GM21447 (cell line): ENCODE measurements around the gene ARL8B.
A peak's percentile ranks its signal among the peaks of the same experiment; 100 is the strongest.

ENCODE experiments used
- ATAC-seq: cut with Tn5 transposase; IDR thresholded peaks from one replicate; pipeline ENCODE4 v1.9.1; 2021; ENCODE audit not compliant: unreplicated experiment

Gene ARL8B

GRCh38 chr3:5205165-5205941 lies 83.3 kb downstream of the ARL8B start:
- ATAC-seq = peak; percentile 97

GRCh38 chr3:5210926-5211325 lies 88.8 kb downstream of the ARL8B start:
- ATAC-seq = no peak

- no peak for ATAC-seq
These were observed 90.8 kb downstream of the ARL8B start for GRCh38 chr3:5212628-5213573.

GRCh38 chr3:5213574-5213966 lies 91.5 kb downstream of the ARL8B start:
- no peak for ATAC-seq

GRCh38 chr3:5214352-5214751 lies 92.3 kb downstream of the ARL8B start:
- ATAC-seq = no peak

- ATAC-seq = no peak
These were observed 95.9 kb downstream of the ARL8B start for GRCh38 chr3:5217824-5218595.

GRCh38 chr3:5218815-5219214 lies 96.7 kb downstream of the ARL8B start:
- ATAC-seq = no peak

- ATAC-seq = no peak
These were observed 97.1 kb downstream of the ARL8B start for GRCh38 chr3:5219216-5219615.

GRCh38 chr3:5220193-5220592 lies 98.1 kb downstream of the ARL8B start:
- no peak for ATAC-seq

- ATAC-seq = no peak
These were observed 98.8 kb downstream of the ARL8B start for GRCh38 chr3:5220667-5221431.

- ATAC-seq = no peak
These were observed 99.6 kb downstream of the ARL8B start for GRCh38 chr3:5221701-5222100.

- no peak for ATAC-seq
These were observed 100.4 kb downstream of the ARL8B start for GRCh38 chr3:5222283-5223005.

- no peak for ATAC-seq
These were observed 104.7 kb downstream of the ARL8B start for GRCh38 chr3:5226783-5227182.

GRCh38 chr3:5227812-5228211 lies 105.7 kb downstream of the ARL8B start:
- ATAC-seq = no peak

- no peak for ATAC-seq
These were observed 107.3 kb downstream of the ARL8B start for GRCh38 chr3:5229414-5229813.
